GM10266 (cell line): Measurements from ENCODE around the gene S100A4.

Experiments used
- DNase-seq: peaks from one replicate; pipeline ENCODE4 v3.0.0; 2012; ENCODE audit errors: extremely low spot score
- CTCF ChIP-seq: IDR thresholded peaks from 2 replicates; pipeline ENCODE4 v1.5.1; 2012; ENCODE audit warnings: mild to moderate bottlenecking, low read depth; ENCODE audit not compliant: control insufficient read depth, insufficient read depth; ENCODE audit errors: missing control alignments

Gene S100A4

GRCh38 chr1:153533689-153534201 lies 11.9 kb downstream of the S100A4 start:
- TF ChIP-seq CTCF = no peak
- DNase-seq = no peak

- TF ChIP-seq CTCF = peak; percentile 92
- DNase-seq = peak; percentile 85
These were observed 12.6 kb downstream of the S100A4 start for GRCh38 chr1:153532769-153533599.

- no peak for TF ChIP-seq CTCF
These were observed 13.4 kb downstream of the S100A4 start for GRCh38 chr1:153532181-153532580.

GRCh38 chr1:153531638-153532037 lies 14.0 kb downstream of the S100A4 start:
- TF ChIP-seq CTCF = no peak
- DNase-seq = no peak

More at GRCh38 chr1:153532181-153532580, 13.4 kb downstream of the S100A4 start:
- no peak for DNase-seq

GRCh38 chr1:153527683-153528040 lies 17.9 kb downstream of the S100A4 start:
- no peak for TF ChIP-seq CTCF
- DNase-seq = no peak

GRCh38 chr1:153527023-153527682 lies 18.5 kb downstream of the S100A4 start:
- no peak for TF ChIP-seq CTCF
- no peak for DNase-seq

- DNase-seq = no peak
- no peak for TF ChIP-seq CTCF
These were observed 19.5 kb downstream of the S100A4 start for GRCh38 chr1:153526132-153526543.
